HG03196 (cell line): ENCODE results near the gene SRR.
"Not testable (repeated sequence)": the region's sequence is repeated elsewhere in the genome, so short reads cannot be mapped to it uniquely, and the experiment has no call there.

Experiments used
- ATAC-seq: cut with Tn5 transposase; IDR thresholded peaks from one replicate; pipeline ENCODE4 v1.9.1; 2021; ENCODE audit not compliant: unreplicated experiment

Gene SRR

DNA sequence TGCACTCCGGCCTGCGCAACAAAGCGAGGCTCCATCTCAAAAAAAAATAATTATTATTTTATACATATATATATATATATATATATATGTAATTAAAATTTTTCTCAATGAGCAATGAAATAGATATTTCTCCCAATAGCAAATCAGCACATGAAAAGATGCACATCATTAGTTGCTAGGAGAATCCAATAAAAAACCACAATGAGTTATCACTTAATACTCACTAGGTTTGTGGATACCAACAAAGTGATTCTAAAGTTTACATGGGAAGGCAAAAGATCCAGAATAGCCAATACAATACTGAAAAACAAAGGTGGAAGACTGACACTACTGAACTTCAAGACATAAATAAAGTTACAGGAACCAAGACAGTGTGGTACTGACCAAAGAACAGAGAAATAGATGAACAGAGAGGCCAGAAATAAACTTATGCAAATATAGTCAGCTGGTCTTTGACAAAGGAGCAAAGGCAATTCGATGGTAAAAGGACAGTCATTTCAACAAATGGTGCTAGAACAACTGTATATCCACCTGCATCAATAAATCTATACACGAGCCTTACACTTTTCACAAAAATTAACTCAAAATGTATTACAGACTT is 13.8 kb upstream of the SRR start:
- ATAC-seq, result no peak

DNA sequence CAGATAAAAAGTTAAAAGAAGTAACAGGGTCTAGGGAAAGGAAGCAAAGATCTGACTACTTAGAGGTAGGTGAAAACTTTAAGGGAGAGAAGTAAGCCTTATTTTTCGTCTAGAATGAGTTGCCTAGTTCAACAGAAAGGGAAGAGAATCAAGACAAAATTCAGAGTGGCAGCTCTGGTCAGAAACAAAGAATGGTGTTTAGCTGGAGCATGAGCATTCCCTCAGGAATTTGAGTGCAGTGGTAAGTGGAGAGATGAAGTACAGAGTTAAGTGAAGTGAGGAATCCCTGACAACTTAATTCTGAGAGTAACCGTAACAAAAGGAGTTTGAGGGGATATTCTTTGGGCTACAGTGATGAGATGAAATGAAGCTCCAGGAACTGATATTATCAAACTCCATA is 11.7 kb upstream of the SRR start:
- no peak for ATAC-seq

DNA sequence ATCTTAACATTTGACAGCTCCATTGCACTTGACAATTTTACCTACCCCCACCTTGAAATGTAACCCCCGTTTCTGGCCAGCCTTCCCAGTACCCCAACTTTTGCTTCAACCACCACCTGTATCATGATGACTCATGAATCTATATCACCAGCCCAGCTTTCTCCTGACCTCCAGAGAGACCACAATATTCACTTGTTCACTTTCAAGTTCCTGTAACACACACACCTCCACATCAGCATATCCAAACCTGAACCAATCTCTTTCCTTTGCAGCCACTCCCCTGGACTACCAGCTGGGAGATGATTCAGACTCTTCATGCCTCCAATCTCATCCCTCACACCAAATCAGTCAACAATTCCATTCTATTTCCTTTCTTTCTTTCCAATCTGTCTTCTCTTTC is 8.2 kb upstream of the SRR start:
- no peak for ATAC-seq

DNA sequence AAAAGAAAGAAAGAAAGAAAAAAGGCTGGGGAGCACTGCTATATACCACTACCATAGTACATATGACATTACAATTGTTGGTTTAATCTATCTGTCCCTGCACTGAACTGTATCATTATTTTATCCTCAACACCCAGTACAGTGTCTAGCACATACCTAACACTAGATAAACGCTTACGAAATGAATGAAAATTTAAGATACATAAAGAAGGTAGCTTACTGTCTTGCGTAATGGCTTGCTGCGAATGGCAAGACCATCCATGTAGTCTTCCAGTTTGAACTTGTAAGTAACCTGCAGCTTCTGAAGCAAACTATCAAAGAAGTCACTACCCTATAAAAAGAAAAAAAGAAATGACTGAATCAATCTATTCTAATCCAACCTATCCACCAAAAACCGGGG is 6.7 kb upstream of the SRR start:
- no peak for ATAC-seq

DNA sequence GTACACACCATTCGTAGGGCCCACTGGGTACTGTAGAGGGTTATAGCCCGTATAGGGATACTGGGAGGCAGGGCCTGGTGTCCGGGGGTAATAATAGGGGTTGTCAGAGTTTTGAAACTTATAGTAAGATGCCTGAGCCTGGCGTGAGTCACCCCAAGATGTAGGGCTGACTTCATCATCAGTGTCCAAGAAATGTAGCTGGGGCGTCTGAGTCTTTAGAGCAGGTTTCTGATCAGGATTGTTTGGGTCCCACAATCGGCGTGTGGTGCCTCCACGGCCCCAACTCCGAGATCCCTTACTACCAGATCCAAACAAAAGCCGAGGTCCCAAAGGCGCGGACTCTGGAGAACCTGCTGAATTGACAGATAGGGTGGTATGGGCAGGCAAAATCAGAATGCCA is 4.6 kb upstream of the SRR start:
- ATAC-seq, result no peak

DNA sequence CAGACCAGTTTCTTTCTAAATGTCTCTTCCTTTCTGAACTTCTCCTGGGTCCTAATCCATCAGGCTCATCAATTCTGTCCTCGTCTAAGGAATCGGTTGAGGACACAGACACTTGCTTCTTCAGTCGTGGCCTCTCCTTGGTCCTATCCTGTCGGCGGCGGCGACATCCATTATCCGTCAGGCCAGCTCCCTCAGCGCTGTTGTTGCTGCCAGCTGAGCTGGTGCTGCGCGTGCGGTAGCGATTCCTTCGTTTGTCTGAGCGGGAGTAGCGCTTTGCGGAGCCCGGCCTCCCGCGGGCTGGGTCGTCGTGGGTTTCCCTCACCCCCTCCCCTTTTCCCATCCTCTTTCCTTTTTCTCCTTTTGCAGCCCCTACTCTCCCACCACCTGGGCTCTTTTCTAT is 4.0 kb upstream of the SRR start:
- no peak for ATAC-seq

DNA sequence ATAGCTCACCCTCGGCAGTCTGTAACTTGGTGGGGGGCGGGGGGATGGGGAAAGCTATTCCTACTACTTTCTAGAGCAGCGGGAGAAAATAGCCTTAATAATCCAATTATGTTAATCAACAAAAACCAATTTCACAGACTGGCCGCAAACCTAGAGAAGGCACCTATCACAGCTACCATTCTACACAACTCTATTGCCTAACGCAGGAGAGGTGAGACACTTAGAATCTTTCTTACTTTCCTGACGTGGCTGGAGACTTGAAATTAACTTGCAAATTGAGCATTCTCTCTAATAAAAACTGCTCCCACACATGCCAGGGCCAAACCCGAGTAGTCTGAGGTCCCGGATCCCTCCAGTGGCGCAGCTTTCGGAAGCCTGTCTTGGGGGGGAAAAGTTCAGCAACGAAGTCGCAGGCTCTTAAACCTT is 959 bp upstream of the SRR start:
- no peak for ATAC-seq

DNA sequence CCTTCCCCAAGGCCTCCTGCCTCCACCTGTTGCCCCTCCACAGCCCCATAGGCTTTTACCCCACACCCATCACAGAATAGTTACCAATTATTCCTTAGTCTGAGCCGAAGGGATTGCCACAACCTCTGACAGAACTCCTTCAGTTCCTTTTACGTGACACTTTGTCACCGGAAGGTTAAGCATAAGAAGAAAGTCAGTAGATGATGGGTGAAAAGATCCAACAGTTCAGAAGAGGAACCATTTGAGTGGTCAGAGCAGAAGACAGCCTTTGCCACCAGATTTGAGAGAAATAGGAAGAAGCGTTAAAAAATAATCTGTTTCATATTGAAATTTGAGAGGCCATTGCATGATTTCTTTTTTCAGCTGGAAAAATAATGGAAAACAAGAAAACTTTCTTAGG is 1.2 kb downstream of the SRR start:
- no peak for ATAC-seq

DNA sequence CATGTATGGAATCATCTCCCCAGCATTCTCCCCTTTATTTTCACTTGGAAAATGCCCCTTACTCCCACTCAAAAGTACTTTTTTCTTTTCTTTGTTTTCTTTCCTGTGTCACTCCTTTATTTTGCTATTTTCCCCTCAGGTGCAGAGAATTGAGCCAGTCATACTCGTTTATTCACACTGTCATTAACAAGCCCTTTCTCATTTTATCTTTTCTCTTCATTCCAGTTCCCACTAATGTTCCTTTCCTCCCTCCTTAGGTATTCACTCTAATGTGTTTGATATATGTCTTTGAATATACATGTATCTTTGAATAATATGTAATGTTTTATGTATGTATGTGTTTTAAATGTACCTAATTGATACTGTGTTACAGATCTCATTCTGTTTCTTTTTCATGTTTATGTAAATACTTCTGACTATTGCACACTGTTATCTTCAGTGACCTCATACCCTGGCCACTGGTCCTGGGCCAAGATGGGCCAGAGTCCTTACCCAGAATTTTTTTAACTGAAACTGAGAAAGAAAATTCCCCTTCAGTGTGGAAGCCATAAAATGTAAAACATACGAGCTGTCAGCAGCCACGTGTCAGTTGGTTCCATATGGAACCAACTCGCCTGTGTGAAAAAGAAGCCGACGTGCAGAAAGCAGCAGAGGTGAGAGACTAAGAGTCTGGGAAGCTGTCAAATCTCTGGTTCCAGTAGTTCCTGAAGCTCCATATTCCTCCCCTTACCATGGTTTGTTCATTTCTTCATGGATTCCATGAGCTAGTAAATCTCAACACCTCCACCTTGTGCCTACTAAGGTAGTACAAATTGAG is 5.8 kb downstream of the SRR start:
- no peak for ATAC-seq

DNA sequence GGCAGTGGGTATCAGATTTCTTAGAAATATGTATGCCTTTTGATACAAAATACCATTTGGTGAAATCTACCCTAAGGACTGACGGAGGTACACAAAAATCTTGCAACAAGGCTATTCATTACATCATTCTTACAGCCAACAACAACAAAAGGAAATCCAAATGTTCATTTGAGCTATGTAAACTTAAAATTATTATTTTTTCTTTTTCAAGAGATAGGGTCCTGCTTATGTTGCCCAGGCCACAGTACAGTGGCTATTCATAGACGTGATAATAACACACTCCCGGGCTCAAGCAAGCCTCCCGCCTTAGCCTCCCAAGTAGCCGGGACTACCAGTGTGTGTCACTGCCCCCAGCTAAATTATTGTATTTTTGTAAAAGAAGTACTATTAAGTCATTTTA is 9.0 kb downstream of the SRR start:
- no peak for ATAC-seq

DNA sequence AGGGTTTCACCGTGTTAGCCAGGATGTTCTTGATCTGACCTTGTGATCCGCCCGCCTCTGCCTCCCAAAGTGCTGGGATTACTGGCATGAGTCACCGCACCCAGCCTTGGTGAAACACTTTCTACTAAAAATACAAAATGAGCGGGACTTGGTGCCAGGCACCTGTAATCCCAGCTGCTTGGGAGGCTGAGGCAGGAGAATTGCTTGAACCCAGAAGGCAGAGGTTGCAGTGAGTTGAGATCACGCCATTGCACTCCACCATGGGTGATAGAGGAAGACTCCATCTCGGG is 13.1 kb downstream of the SRR start:
- not testable (repeated sequence) for ATAC-seq

DNA sequence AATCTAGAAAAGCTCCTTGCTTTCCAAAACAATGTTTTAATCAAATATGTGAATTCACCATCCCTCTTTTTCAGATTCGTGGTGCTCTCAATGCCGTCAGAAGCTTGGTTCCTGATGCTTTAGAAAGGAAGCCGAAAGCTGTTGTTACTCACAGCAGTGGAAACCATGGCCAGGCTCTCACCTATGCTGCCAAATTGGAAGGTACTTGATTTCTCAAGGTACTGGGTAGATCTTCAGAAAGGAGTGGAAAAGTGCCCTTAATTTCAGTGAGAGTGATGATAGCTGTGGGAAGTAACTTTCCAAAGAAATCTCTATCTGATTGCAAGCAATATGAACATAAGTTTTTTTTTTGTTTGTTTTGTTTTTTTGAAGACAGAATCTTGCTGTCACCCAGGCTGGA is 14.0 kb downstream of the SRR start:
- no peak for ATAC-seq

DNA sequence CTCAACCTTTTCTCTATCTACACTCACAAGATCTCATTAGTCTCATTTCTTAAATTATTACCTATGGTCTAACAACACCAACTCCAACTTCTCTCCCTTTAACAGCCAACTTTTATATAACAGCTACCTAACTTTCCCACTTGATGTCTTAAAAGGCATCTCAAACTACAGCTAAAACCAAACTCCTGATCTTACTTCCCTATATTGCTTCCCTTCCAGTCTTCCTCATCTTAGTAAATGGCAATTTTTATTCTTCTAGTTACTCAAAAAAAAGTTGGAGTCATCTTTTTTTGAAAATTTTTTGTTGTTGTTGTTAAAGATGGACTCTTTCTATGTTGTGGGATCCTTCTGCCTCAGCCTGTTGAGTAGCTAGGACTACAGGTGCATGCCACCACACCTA is 15.3 kb downstream of the SRR start:
- ATAC-seq, result no peak

DNA sequence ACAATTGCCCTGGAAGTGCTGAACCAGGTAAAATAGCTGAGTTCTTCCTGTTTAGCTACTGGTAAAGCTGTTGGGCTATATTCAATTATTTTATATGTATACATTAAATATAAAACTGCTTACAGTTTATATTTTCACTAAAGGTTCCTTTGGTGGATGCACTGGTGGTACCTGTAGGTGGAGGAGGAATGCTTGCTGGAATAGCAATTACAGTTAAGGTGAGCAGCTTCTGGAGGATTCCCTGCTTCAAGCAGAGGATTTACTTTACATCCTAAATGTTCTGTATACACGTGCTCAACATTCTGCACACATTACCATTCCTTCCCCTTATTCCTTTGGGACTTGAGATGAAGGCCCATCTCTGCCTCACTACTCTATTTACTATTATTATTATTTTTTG is 17.6 kb downstream of the SRR start:
- no peak for ATAC-seq

DNA sequence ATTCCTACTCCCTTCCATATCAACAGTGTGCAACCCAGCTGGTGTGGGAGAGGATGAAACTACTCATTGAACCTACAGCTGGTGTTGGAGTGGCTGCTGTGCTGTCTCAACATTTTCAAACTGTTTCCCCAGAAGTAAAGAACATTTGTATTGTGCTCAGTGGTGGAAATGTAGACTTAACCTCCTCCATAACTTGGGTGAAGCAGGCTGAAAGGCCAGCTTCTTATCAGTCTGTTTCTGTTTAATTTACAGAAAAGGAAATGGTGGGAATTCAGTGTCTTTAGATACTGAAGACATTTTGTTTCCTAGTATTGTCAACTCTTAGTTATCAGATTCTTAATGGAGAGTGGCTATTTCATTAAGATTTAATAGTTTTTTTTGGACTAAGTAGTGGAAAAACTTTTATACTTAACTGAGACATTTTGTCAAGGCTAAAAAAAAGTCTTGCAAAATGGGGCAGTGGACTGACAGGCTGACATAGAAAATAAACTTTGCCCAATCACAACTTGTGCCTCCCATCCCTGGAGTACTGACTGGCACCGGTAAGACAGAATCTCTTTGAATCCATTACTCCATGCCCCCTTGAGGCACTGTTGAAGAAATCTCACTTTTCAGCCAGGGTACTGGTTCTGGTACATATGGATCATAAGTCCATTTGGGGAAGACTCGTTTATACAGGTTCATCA is 20.0 kb downstream of the SRR start:
- ATAC-seq, result no peak

DNA sequence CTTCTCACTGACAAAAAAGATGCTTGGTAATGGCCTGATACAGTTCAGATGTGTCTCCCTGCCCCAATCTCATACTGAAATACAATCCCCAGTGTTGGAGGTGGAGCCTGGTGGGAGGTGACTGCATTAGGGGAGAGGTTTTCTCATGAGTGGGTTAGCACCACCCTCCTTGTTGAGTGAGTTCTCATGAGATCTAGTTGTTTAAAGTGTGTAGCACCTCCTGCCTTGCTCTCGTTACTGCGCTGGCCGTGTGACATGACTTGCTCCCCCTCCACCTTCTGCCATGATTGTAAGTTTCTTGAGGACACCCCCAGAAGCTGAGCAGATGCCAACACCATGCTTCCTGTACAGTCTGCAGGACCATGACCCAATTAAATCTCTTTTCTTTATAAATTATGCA is 27.6 kb downstream of the SRR start:
- no peak for ATAC-seq

DNA sequence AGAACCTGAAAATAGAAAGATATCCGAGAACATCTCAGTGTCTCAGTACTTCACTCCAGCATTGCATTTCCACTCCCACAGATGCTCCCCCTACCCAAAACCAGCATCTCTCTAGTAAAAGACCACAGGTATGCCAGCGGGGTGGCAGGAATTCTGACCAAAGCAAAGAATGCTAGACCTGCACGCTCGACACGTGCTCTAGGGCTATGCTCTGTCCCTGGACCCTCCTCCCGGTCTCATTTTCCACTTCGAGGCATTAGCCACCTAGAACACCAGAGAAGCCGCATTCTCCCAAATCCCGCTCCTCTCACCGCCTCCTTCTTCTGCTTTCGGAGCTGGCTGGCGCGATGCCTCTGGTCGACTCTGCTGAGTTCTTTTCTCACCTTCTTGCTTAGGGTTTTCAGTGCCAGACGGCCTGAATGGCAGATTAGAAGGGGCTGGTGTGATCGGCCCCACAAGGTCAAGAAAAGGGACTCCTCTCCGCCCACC is 32.0 kb downstream of the SRR start:
- no peak for ATAC-seq

DNA sequence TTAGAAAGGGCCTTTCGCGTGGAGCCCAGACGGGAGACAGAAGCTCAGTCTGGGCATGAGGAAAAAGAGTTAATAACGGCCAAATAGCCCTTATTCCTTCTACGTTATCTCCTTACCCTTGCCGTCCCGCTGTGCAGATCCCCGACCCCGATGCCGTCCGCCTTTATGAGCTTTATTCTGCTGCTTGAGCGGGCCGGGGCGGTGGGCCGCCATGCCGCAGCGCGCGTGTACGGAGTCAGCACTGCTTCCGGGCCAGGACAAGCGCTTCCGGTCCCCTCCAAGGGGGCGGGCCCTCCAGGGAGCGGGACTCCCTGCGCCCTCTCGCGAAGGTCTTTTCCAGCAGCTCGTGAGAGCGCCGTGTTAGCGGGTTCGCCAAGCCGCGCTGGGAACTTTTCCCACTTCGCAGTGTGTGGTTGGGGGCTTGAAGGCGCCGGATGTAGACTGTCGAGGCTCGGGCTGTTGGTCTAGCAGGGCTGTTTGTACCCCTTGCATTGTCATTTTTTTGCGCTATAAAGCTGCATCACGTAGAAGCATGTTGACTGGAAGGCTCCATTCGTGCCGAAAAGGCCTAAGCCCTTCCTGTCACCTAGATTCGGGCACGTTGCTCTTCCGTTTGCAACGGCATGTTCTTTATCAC is 32.6 kb downstream of the SRR start, which contains the start of gene TSR1:
TSR1 (minus strand) TSS at position 243 of the 637 bp plus-strand sequence; CDS start at position 213, 30 bp downstream.
- ATAC-seq, result peak; percentile 80

DNA sequence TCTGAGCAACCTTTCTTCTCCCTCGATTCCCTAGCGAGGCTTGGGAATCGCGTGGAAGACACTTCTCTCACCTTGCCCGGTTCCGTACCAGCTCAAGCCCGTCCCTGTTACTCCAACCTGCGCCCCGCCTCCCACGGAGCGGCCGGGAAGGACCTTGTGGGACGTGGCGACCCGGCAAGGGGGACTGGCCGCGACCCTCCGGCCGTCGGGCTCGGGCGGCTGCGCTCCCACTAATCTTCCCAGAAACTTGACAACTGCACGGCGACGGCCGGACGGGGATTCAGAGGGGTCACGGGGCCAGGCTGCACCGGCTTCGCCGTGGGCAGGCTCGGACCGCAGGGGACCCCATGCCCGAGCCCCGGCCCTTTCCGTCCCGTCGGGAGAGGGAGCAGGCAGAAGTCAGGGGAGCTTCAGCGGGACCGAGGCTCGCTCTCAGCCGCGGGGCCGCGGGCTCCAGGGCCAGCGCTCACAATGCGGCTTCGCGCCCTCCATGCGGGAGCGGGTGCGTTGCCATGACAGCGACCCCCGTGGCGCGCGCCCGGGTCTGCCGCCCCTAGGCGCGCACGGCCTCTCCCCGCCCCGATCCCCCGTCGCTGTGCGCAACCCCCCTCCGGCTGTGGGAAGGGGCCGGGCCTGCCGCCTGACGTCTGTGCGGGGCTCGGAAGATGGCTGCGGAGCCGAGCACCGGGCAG is 33.2 kb downstream of the SRR start, which contains the start of gene SGSM2:
SGSM2 (plus strand) TSS at position 650 of the 692 bp plus-strand sequence. CDS start 188 bp downstream, outside the sequence.
- peak; percentile 30 for ATAC-seq

DNA sequence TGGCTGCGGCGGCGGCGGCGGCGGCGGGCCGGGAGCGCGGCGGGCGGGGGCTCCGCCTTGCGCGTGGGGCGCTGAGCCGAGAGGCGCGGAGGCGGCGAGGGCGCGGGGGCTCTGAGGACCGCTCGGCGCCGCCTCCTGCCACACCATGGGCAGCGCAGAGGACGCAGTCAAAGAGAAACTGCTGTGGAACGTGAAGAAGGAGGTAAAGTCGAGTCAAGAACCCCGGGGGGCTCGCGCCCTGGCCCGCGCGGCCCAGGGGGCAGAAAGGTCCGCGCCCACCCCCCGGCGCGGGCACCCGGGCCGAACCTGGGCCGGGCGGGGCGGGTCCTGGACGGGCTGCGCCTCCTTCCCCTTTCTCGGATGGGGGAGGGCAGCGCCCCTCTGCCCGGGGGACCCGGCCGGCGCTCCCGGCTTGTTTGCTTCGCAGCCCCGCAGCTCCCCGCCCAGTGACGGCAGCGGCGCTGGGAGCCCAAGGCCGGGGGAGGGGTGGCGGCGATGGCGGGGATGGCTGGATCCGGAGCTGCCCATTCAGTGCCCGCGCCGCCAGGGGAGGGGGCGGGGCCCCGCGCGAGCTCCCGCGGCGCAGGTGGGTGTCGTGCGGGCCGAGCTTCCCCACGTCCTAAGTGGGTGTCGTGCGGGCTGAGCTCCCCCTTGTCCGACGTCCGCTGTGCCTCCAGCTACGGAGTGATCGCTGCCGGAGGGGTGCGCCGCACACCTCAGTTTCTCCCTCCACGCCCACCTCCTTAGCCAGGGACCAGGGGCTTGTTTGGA is 34.0 kb downstream of the SRR start:
- ATAC-seq, result peak; percentile 21
